Nucleus accumbens (tissue), 56 donors: ENCODE data around the gene UMPS.
A peak's percentile ranks its signal among the peaks of the same experiment; 100 is the strongest.

Source experiments
- DNase-seq, 56 donors: peaks; one replicate each; lab custom pipeline; 2025; lab: John Stamatoyannopoulos, UW

The UMPS gene

DNA sequence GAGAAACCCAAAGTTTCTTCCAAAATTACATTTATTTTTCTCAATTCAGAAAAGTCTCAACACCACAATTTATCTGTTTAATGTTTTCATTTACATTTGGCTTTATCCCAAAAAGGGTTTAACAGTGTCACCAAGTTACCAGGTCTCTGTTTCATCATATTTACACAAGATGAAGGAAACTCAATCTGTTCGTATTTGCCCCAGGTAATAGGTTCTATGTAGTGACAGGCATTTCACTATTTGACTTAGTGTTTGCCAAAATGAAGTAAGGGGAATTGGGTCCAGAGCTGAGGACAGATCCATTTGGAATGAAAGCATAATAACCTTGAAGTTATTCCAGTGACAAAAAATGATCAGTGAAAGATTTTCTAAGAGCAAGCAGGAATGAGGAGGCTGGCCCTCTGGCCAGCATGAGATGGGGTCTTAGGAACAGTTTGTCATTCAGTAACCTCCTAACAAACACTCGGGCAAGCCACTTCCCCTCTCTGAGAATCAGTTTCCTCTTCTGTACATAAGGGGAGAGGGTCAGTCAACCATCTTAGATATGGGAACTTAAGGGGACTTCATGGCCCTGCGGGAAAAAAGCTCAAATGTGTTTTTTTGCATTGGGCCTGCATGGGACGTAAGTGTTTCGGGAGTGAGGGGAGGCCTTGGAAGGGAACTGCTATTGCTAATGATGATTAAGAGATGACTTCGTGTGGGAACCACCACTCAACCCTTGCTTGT, 31.8 kb downstream of the UMPS start:
- no peak for DNase-seq

DNA sequence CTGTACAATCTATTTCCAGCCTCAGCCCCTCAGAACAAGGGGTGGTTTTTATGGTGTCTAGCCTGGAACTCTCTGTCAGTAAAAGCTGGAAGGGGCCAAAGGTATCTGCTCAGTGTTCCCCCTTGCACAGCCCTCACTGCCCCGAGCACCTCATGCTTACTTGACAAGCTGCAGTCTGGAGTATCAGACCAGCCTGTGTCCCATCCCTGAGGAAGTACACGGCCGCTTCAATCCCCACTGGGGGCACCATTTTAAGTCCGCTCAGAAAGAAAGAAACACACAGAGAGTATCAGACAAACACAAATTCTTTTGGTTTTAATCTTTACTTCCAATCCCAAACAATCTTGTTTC, 32.4 kb downstream of the UMPS start:
- no peak for DNase-seq

DNA sequence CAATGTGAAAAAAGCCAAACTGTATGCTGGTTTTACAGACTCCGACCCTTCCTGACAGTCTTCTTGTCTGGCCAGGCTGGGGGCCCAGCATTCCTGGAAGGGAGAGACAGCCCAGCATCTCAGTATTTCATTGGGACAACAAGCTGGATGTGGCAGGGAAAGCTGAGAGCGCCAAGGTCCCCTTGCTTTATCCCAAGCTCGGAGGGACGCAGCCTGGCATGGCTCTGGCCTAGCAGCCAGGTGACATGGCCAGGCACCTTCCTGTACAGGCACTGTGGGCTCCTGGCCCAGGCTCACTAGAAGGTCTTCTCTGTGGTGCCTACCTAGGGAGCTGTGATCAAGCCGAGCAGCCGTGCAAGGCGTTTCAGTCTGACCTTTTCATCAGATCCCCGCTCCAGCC, 33.0 kb downstream of the UMPS start:
- no peak for DNase-seq

DNA sequence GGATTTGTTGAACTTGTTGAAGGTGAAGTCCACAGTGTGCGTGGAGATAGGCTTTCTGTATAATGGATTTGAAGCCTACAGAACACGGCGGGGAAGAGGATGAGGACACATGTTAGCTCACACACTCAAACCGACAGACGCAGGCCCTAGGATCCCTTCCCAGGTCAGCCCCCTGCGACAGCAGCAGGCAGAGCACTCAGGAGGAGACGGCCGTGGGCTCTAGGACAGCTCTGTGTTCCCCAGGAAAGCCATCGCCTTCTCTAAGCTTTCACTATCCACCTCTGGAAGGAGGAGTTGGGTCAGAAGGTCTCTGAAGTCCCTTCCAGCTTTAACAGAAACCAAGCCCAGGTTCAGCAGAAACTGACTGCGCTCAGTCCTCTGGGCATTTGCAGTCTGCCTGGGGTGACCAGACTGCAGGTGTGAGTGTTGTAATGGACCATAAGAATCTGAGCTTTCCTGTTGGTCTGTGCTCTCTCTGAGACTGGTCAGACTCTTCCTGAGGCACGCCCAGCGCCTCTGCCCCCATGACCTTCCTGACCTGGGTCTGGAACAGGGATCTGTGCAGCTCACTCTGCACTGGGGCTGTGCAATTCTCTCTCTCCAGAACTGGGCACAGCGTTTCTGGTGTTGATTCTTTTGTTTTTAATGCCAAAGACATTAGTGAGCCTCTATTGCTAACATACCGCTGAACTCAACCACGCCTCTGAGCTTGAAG, 33.5 kb downstream of the UMPS start:
- no peak for DNase-seq

DNA sequence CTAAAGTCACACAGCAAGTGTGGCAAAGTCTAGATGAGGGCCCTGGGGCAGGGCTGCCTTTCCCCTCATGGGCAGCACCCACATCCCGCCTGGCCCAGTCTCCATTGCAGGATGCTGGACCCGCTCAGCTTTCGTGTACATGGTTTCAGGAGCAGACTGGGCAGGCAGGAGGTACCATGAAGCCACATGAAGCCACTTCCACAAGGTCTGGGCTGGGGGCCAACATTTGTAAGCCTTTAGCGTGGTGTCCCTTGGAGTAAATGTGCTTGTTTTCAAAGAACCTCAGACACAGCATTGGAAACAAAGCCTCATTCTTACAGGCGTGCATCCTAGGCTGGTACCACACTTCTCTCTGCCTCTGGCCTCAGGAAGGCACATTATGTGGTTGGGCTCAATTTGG, 34.5 kb downstream of the UMPS start:
- DNase-seq = peak in 16 of 56 donors; percentile 17 to 53 (median 30)

DNA sequence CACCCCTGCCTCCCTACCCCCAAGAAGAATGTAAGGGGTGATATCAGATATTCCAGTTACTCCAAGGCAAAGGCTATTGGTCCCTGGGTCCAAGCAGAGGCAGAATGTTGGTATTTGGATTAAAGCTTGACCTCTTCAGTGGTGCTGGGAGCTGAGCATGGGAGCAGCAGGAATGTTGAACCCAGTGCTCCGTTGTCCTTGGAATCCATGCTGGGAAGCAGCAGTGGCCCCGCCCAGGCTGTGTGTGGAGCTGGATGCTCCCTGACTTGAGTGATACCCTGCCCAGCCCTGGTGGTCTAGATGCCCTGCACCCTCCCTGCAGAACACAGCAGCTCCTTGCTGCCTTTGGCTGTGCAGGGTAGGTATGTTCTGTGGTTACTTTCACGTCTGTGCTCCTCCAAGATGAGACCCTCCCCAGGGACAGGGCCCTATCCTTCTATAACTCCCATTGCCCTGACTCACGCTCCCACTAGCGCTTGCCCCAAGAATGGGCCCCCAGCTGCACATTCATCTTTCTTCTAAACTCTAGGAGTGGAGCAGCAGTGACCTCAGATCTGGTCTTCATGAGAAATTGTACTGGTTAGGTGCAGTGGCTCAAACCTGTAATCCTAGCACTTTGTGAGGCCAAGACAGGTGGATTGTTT, 35.1 kb downstream of the UMPS start:
- DNase-seq = no peak

DNA sequence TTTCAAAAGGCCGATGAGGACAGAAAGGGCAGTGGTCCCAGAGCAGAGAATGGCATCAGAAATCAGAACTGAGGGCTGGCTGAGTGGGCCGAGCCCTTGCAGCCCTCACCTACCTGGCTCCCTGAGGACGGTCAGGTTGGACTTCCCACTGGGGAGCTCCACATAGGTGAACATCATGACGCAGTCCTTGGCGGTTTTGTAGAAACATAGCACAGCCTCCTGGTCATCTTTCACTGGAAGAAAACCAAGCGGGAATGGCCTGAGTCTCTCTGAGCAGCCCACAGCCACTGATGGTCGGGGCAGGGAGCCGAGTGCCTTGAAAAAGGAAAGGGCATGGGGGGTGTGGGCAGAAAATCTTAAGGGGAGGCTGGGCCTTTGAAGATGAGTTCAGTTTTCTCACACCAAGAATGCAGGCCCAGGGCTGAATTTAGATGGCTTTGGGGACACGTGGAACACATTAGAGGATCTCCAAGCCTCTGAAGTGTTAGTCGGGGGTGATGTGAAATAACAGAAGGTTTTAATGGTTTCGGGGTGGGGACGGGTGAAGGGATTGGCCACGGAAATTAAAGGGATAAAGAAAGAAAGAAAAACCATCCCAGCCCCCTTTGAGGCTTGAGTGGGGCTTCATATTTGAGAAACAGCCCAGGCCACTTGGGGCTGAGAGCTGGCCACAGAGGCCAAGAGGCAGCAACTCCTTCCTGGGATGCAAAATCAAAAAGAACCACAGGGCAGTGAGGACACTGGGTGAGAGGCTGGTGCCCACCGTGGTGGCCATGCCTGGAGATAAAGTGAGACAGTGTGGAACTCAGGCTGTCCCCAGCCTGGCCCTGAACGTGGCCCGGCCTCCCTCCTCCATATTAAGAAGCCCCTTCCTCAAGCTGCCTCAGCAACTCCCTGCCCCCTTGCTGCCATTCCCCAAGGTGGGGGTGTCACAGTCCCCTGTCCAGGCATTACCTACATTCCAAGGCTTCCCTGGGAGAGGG, 36.2 kb downstream of the UMPS start:
- DNase-seq = no peak

DNA sequence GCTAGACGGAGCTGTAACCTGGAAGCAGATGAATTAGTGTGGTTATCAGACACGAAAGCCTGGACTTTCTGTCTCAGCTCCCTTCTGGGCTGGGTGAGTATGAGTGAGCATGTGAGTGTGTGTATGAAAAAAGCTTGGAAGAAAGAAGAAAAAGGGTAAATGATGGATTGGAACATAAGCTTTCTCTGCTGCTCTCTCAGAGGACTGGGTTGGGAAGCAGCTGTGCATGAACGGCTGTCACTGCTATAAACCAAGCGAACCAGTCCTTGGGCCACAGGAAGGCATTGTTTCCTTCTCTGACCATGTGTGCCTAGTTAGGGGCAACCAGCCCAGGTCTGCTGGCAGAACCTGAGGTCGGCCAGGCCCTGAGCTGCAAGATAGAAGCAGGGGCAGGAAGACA, 37.0 kb downstream of the UMPS start:
- no peak for DNase-seq

DNA sequence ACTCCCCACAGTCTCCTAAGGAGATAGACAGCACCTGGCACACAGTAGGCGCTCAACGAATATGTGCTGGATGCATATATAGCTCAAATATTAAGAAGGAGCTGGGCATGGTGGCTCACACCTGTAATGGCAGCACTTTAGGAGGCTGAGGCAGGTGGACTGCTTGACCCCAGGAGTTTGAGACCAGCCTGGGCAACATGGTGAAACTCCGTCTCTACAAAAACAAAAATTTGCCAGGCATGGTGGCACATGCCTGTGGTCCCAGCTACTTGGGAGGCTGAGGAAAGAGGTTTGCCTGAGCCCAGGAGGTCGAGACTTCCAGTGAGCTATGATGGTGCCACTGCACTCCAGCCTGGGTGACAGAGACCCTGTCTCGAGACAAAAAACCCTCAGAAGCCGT, 37.4 kb downstream of the UMPS start:
- DNase-seq = no peak

DNA sequence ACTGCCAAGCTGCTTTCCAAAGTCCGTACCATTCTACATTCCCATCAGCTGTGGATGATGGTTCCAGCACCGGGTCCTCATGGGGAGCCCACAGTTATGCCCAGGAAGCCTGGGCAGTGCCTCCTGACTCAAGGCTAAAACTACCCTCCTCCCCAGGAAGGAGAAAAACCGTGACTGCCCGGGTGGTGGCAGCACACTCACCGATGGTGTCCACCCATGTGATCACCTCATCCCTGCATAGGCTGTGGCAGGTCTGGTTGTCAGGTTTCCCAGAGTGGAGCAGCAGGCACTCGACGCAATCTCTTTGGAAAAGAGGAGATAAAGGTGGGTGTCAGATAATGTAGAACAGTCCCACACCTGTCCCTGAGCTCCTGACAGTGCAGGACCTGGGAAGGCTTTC, 38.6 kb downstream of the UMPS start:
- DNase-seq = no peak

DNA sequence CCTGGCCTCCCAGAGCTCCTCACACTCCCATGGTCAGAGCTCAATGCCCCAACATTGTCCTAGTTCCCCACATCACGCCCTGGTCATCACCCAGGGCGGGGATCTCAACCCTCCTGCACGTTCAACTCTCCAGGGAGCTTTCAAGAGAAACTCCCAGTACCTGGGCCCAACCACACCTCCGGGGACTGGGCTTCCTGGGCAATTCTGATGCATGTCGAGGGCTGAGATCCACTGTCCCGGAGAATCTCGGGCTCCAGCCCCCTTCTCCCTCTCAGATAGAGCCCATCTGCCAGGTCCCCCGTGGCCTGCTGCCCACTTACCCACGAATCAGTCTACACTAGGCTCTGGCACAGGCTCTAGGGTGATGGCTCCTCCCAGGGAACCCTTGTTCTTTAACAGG, 39.2 kb downstream of the UMPS start:
- no peak for DNase-seq

DNA sequence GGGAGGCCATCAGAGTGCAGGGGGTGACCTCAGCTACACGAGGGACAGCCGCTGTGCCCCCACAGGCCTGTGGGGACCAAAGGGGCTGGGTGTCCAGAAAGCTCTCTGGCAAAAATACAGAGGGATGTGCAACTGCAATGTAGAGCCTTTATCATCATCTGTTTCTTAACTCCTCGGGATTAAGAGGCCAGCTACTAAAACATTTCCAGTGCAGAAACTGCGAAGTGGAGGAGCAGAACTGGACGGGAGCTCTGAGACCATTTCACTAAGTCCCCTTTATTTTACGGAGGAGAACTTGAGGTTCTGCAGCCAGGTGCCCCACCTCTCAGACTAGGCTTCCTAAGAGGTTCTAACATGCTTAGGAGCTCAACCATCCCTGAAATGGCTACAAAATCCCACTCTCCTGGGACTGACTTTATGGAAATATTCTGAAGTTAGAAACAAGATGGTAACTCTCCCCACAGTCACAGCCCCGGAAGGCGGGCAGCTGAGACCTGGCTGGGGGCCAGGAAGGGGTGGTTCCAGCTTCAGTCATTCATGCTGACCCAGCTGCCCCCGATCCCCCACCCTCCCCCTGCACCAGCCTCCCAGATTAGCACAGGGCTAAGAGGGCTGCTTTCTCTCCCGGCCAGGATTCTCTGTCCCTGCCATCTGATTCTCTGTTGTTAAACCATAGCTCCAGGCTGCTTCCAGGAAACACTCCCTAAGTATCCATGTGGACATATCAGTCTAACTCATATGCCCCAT, 40.3 kb downstream of the UMPS start:
- peak in 42 of 56 donors; percentile 8 to 75 (median 42) for DNase-seq

DNA sequence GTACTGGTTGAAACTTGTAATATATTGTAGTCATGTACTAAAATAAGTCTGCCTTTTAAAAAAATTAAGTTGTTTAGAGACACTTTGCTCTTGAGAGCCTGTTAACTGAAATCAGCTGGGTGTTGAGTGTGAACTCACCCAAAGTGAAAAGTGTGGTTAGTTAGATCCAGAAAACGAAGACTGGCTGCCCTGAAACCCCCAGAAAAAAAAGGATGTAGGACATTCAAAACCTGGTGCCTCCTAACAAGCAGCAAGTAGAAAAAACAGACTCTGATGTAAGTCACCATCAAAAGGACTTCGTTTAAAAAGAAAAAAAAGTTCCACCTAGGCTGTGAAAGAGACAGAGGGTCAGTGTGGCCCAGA, 40.8 kb downstream of the UMPS start:
- no peak for DNase-seq

DNA sequence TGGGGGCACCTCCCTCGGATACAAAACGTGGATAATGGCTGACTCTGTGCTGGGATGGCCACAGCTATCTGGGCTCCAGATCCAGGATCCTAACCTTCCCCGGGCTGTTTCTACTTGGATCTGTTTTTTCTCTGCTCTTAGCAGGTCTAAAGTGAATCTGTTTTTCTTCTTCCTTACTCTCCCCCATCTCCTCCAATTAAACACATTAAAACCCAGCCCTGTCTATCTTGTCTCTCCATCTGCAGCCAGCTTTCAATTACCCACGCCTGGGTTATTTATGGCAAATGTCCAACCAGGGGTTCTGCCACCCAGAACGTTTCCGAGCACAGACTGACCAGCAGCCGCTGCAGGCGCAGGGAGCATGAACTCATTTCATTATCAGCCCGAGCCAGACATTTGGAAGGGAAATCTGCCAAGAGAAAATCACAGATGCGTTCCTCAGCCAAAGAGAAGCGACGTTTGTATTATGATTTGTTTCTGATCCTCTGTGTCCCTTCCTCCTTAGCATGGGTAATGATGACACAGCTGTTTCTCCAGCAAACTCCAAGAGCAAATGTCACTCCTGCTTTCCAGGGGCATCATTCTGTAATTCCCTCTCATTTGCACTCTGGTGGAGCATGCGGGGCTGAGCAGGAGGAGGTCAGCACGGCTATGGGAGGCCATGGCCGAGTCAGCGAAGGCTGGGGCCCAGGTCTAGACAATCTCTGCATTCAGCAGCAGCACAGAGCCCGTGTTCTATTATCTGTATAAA, 42.0 kb downstream of the UMPS start:
- peak in 48 of 56 donors; percentile 13 to 83 (median 55) for DNase-seq

DNA sequence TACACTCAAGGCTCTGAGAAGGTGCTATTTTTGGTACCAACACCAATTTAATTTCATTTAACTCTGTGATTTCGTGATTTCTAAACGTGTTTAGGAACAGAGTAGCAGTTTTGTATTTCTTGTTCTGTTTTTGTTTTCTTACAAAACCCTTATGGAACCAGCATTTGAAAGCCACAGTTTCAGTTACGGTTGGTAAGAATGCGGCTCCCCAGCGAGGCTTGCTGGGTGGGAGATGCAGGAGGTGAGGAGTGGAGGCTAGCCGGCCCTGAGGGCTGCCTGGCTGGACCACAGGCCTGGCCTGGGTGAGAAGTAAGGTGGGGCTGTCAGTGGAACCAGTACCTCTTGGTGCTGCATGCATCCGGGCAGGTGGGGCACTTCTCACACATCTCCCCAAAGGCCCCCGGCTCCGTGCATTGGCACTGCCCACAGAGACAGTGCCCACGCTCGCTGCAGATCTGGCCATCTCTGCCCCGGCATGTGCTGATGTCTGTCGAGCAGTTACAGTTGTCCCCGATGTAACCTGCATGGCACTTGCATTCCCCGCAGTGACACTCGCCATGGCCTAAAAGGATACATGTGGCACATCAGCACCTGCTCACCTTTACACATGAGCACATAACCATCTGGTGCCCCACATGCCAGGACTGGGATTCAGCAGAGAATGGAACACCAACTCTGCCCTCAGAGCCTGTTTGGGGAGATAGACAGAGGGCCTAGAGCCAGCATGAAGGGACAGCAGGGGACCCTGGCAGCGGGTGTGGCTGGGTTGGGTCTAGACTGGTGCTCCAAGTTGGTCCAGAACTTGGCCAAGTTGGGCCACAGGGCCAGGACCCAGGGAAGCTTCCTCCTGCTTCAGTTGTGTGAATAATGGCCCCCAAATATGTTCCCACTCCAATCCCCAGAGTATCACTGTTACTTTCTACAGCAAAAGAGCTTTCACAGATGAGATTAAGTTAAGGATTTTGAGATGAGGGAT, 43.4 kb downstream of the UMPS start:
- no peak for DNase-seq

DNA sequence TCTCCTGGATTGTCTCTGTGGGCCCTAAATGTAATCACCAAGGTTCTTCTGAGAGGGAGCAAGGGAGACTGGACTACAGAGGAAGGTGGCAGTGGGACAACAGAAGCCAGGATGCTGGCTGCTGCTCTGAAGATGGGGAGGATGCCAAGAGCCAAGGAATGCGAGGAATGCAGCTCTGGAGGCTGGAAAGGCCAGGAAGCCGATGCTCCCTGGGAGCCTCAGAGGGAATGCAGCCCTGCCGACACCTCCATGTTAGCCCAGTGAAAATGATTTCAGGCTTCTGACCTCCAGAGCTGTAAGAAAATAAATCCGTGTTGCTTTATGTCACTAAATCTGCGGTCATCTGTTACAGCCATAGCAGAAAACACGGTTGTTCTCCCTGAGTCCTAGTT, 44.1 kb downstream of the UMPS start:
- no peak for DNase-seq

DNA sequence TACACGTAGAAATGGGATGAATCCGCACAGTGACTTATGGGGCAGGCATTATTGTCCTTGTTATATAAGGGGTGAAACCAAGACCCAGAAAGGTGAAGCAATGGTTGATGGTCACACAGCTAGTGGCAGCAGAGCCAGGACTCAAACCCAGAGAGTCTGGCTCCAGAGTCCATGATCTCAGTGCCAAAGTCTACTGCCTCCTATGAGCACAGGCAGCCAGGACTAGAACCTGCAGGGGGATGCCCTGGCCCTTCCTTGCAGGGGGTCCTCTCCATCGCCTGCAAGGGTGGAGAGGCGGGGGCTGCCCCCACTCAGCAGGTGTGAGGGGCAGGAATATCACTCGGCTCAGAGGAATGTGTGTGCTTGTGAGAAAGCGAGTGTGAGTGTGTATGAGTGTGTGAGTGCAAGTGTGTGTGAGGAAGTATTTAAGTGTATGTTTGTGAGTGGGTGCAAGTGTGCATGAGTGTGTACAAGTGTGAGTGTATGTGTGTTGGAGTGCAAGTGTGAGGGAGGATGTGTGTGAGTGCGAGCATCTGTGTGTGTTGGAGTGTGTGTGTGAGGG, 44.7 kb downstream of the UMPS start:
- DNase-seq = no peak

DNA sequence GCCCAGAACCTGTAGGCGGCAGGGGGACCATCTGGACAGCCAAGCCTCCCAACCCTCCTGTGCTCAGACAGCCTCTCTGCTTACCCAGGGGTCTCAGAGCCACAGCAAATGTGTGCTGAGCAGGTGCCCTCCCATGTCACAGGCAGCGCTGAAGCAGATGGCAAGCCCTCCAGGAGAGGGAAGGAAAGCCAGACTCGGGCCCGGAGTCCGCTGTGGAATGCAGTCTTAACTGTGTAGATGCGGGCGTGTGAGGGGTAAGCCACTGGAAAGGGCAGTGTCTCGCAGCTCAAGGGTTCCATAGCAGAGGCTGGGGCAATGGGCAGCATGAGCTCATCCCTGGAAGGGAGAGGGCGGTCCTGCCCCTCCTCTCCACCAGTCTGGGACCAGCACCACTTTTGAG, 45.6 kb downstream of the UMPS start:
- DNase-seq = no peak
